ENCODE measurements around the gene MTX1. TPM values are rescaled to one million over a fixed set of nuclear protein-coding genes. Genes with fewer than 3 reads are reported as not detected.
"Not testable (repeated sequence)": the region's sequence is repeated elsewhere in the genome, so short reads cannot be mapped to it uniquely, and the experiment has no call there.

The MTX1 gene
- total RNA-seq, 1 donor from 2014 or later: 29.8 TPM

- Mint-ChIP-seq H3K4me3 (ENCODE audit: unreplicated experiment) (peak overlapping the region; percentile 87), H3K27ac (ENCODE audit: unreplicated experiment) (peak overlapping the region; percentile 98), H3K4me1 (ENCODE audit: low read depth) (peaks cover 54% of the 10 kb centered on the region), H3K27me3 (ENCODE audit: low read depth) (no peaks in the 10 kb centered on the region), H3K9me3 (ENCODE audit: low read depth) (no peaks in the 10 kb centered on the region), H3K36me3 (ENCODE audit: low read depth) (no peaks in the 10 kb centered on the region)
- TF ChIP-seq CTCF (IDR thresholded peaks at IDR 0.05): peak; percentile 70
- no peak for DNase-seq (ENCODE audit: low spot score)
These were observed 18.4 kb downstream of the MTX1 start for GRCh38 chr1:155226910-155227260.

- Mint-ChIP-seq H3K27me3 (ENCODE audit: low read depth) (no peaks in the 10 kb centered on the region), H3K4me1 (ENCODE audit: low read depth) (peaks cover 60% of the 10 kb centered on the region), H3K4me3 (ENCODE audit: unreplicated experiment) (peak overlapping the region; percentile 87), H3K9me3 (ENCODE audit: low read depth) (no peaks in the 10 kb centered on the region), H3K27ac (ENCODE audit: unreplicated experiment) (peak overlapping the region; percentile 98), H3K36me3 (ENCODE audit: low read depth) (no peaks in the 10 kb centered on the region)
- no peak for TF ChIP-seq CTCF (IDR thresholded peaks at IDR 0.05)
- DNase-seq (ENCODE audit: low spot score): peak; percentile 99
These were observed 19.0 kb downstream of the MTX1 start for GRCh38 chr1:155227261-155228095.

GRCh38 chr1:155228096-155228427 lies 19.6 kb downstream of the MTX1 start:
- peaks cover 66% of the 10 kb centered on the region for H3K4me1 Mint-ChIP-seq (ENCODE audit: low read depth)
- no peaks in the 10 kb centered on the region for H3K36me3 Mint-ChIP-seq (ENCODE audit: low read depth)
- H3K27ac Mint-ChIP-seq (ENCODE audit: unreplicated experiment): peak overlapping the region; percentile 98
- H3K9me3 Mint-ChIP-seq (ENCODE audit: low read depth): no peaks in the 10 kb centered on the region
- no peak for DNase-seq (ENCODE audit: low spot score)
- TF ChIP-seq CTCF (IDR thresholded peaks at IDR 0.05): no peak
- peak overlapping the region; percentile 87 for H3K4me3 Mint-ChIP-seq (ENCODE audit: unreplicated experiment)
- no peaks in the 10 kb centered on the region for H3K27me3 Mint-ChIP-seq (ENCODE audit: low read depth)

- H3K9me3 Mint-ChIP-seq (ENCODE audit: low read depth); H3K27me3 Mint-ChIP-seq (ENCODE audit: low read depth); H3K36me3 Mint-ChIP-seq (ENCODE audit: low read depth); DNase-seq (ENCODE audit: low spot score): not testable (repeated sequence)
- peak overlapping the region; percentile 30 for H3K4me3 Mint-ChIP-seq (ENCODE audit: unreplicated experiment)
- H3K27ac Mint-ChIP-seq (ENCODE audit: unreplicated experiment): peak overlapping the region; percentile 96
- H3K4me1 Mint-ChIP-seq (ENCODE audit: low read depth): peaks cover 45% of the 10 kb centered on the region
These were observed 22.8 kb downstream of the MTX1 start for GRCh38 chr1:155231302-155231701.

GRCh38 chr1:155232001-155232978 lies 23.8 kb downstream of the MTX1 start:
- Mint-ChIP-seq H3K4me3 (ENCODE audit: unreplicated experiment) (peak overlapping the region; percentile 42), H3K4me1 (ENCODE audit: low read depth) (peaks cover 39% of the 10 kb centered on the region), H3K36me3 (ENCODE audit: low read depth) (peaks cover 10% of the 10 kb centered on the region), H3K27ac (ENCODE audit: unreplicated experiment) (peak overlapping the region; percentile 96)
- DNase-seq (ENCODE audit: low spot score); H3K9me3 Mint-ChIP-seq (ENCODE audit: low read depth); H3K27me3 Mint-ChIP-seq (ENCODE audit: low read depth): not testable (repeated sequence)

GRCh38 chr1:155233502-155233901 lies 25.0 kb downstream of the MTX1 start:
- not testable (repeated sequence) for H3K27ac Mint-ChIP-seq (ENCODE audit: unreplicated experiment); H3K27me3 Mint-ChIP-seq (ENCODE audit: low read depth); H3K9me3 Mint-ChIP-seq (ENCODE audit: low read depth); DNase-seq (ENCODE audit: low spot score); H3K4me3 Mint-ChIP-seq (ENCODE audit: unreplicated experiment)
- Mint-ChIP-seq H3K36me3 (ENCODE audit: low read depth) (peaks cover 15% of the 10 kb centered on the region), H3K4me1 (ENCODE audit: low read depth) (peaks cover 34% of the 10 kb centered on the region)

GRCh38 chr1:155235375-155235774 lies 26.9 kb downstream of the MTX1 start:
- H3K9me3 Mint-ChIP-seq (ENCODE audit: low read depth); H3K27ac Mint-ChIP-seq (ENCODE audit: unreplicated experiment); H3K27me3 Mint-ChIP-seq (ENCODE audit: low read depth); H3K4me3 Mint-ChIP-seq (ENCODE audit: unreplicated experiment); DNase-seq (ENCODE audit: low spot score): not testable (repeated sequence)
- Mint-ChIP-seq H3K4me1 (ENCODE audit: low read depth) (peaks cover 32% of the 10 kb centered on the region), H3K36me3 (ENCODE audit: low read depth) (peaks cover 17% of the 10 kb centered on the region)

All from chondrocyte (in vitro differentiated cells).